Immature natural killer cell (primary cell): ENCODE data around the gene TIAL1. TPM values are rescaled to one million over a fixed set of nuclear protein-coding genes. Genes with fewer than 3 reads are reported as not detected.
A peak's percentile ranks its signal among the peaks of the same experiment; 100 is the strongest.
"Not testable (repeated sequence)": the region's sequence is repeated elsewhere in the genome, so short reads cannot be mapped to it uniquely, and the experiment has no call there.

Source experiments
- DNase-seq, 3 donors: peaks; one replicate each; pipeline ENCODE4 v3.0.0; 2022; ENCODE audit warnings: mixed read lengths in 1 of 3
- H3K27ac Mint-ChIP-seq, 6 donors: one replicate each; pipeline ENCODE4 v1.8.0; 2020; ENCODE audit warnings: mixed read lengths in 6 of 6, mild to moderate bottlenecking in 5 of 6, inconsistent platforms in 4 of 6, moderate library complexity in 3 of 6
- H3K27me3 Mint-ChIP-seq, 3 donors: one replicate each; pipeline ENCODE4 v1.8.0; 2020 to 2021; ENCODE audit warnings: low read depth in 3 of 3, mild to moderate bottlenecking in 3 of 3, mixed read lengths in 3 of 3, moderate library complexity in 3 of 3, inconsistent platforms in 1 of 3
- H3K36me3 Mint-ChIP-seq, 3 donors: one replicate each; pipeline ENCODE4 v1.8.0; 2020; ENCODE audit warnings: mixed read lengths in 3 of 3, inconsistent platforms in 2 of 3, mild to moderate bottlenecking in 2 of 3
- H3K4me1 Mint-ChIP-seq, 2 donors: one replicate each; pipeline ENCODE4 v1.8.0; 2020; ENCODE audit warnings: inconsistent platforms in 2 of 2, mild to moderate bottlenecking in 2 of 2, mixed read lengths in 2 of 2, moderate library complexity in 1 of 2
- H3K4me3 Mint-ChIP-seq, 5 donors: one replicate each; pipeline ENCODE4 v1.8.0; 2020; ENCODE audit warnings: mild to moderate bottlenecking in 5 of 5, mixed read lengths in 5 of 5, inconsistent platforms in 3 of 5, moderate library complexity in 3 of 5
- H3K9me3 Mint-ChIP-seq, 6 donors: one replicate each; pipeline ENCODE4 v1.8.0; 2020; ENCODE audit warnings: mild to moderate bottlenecking in 6 of 6, mixed read lengths in 6 of 6, inconsistent platforms in 4 of 6, moderate library complexity in 3 of 6
- polyA plus RNA-seq, 3 donors: library from polyadenylated mRNA; unstranded; fragments of 300-500 nt; fragmentation: Illumina TruSeq; gene quantifications; one replicate each; pipeline ENCODE4 v1.2.3, GENCODE V29; 2021

Gene TIAL1
- polyA plus RNA-seq, 3 donors from 2014 or later, result 5.5 to 14.2 (median 10.9) TPM

- H3K4me3 Mint-ChIP-seq, result no peak overlapping the region
- H3K27ac Mint-ChIP-seq, result no peak overlapping the region
- H3K4me1 Mint-ChIP-seq, result no peaks in the 10 kb centered on the region
- H3K9me3 Mint-ChIP-seq, result no peaks in the 10 kb centered on the region
- no peaks in the 10 kb centered on the region for H3K36me3 Mint-ChIP-seq
- no peak for DNase-seq
- H3K27me3 Mint-ChIP-seq, result peaks cover 0 to 4% (median 0%) of the 10 kb centered on the region in 3 donors
These were observed 29.0 kb upstream of the TIAL1 start for GRCh38 chr10:119625570-119626280.

GRCh38 chr10:119621078-119621384 is 24.3 kb upstream of the TIAL1 start:
- H3K4me3 Mint-ChIP-seq, result no peak overlapping the region
- H3K27me3 Mint-ChIP-seq, result peaks cover 0 to 2% (median 1%) of the 10 kb centered on the region in 3 donors
- no peaks in the 10 kb centered on the region for H3K9me3 Mint-ChIP-seq
- no peak overlapping the region for H3K27ac Mint-ChIP-seq
- H3K4me1 Mint-ChIP-seq, result no peaks in the 10 kb centered on the region
- no peaks in the 10 kb centered on the region for H3K36me3 Mint-ChIP-seq
- no peak for DNase-seq

- no peaks in the 10 kb centered on the region for H3K36me3 Mint-ChIP-seq
- no peak overlapping the region for H3K27ac Mint-ChIP-seq
- H3K4me1 Mint-ChIP-seq, result no peaks in the 10 kb centered on the region
- no peak overlapping the region for H3K4me3 Mint-ChIP-seq
- H3K27me3 Mint-ChIP-seq, result peaks cover 0 to 2% (median 1%) of the 10 kb centered on the region in 3 donors
- no peaks in the 10 kb centered on the region for H3K9me3 Mint-ChIP-seq
- no peak for DNase-seq
These were observed 23.7 kb upstream of the TIAL1 start for GRCh38 chr10:119620241-119621077.

GRCh38 chr10:119619811-119620210 is 23.0 kb upstream of the TIAL1 start:
- not testable (repeated sequence) for H3K4me3 Mint-ChIP-seq, H3K9me3 Mint-ChIP-seq, DNase-seq, H3K36me3 Mint-ChIP-seq, H3K27me3 Mint-ChIP-seq, H3K4me1 Mint-ChIP-seq, H3K27ac Mint-ChIP-seq

DNA sequence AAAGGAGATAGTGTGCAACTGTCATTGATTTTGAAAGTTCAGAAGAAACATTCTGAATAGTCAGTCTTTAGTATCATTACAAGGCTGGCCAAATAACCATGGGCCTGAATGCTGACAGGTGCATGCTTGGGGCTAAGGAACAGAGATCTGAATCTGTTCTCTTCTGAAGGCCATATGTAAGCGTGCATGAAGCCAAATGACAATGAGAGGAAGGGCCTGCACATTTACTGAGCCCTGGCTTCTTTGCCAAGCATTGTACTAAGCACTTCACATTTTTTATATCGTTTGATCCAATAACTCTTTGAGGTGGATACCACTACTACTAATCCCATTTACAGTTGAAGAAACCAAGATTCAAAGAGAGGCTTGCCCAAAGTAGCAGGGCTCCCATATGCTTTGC is 22.5 kb upstream of the TIAL1 start:
- Mint-ChIP-seq H3K4me3 (no peak overlapping the region), H3K36me3 (no peaks in the 10 kb centered on the region), H3K9me3 (no peaks in the 10 kb centered on the region), H3K27ac (no peak overlapping the region), H3K4me1 (no peaks in the 10 kb centered on the region), H3K27me3 (peaks cover 0 to 2% (median 1%) of the 10 kb centered on the region in 3 donors)
- no peak for DNase-seq

GRCh38 chr10:119616882-119617570 is 20.3 kb upstream of the TIAL1 start:
- H3K9me3 Mint-ChIP-seq, result no peaks in the 10 kb centered on the region
- no peak overlapping the region for H3K4me3 Mint-ChIP-seq
- no peak for DNase-seq
- H3K4me1 Mint-ChIP-seq, result no peaks in the 10 kb centered on the region
- peaks cover 0 to 2% (median 1%) of the 10 kb centered on the region in 3 donors for H3K27me3 Mint-ChIP-seq
- no peak overlapping the region for H3K27ac Mint-ChIP-seq
- no peaks in the 10 kb centered on the region for H3K36me3 Mint-ChIP-seq

- H3K4me1 Mint-ChIP-seq, result no peaks in the 10 kb centered on the region
- DNase-seq, result no peak
- no peak overlapping the region for H3K4me3 Mint-ChIP-seq
These were observed 17.9 kb upstream of the TIAL1 start for GRCh38 chr10:119614686-119615085.

GRCh38 chr10:119613741-119614140 is 17.0 kb upstream of the TIAL1 start:
- Mint-ChIP-seq H3K36me3 (no peaks in the 10 kb centered on the region), H3K4me1 (no peaks in the 10 kb centered on the region), H3K27me3 (peaks cover 1 to 5% (median 3%) of the 10 kb centered on the region in 3 donors), H3K27ac (peak overlapping the region in 1 of 6 donors; percentile 20), H3K4me3 (no peak overlapping the region), H3K9me3 (no peaks in the 10 kb centered on the region)
- no peak for DNase-seq

More at GRCh38 chr10:119614686-119615085, 17.9 kb upstream of the TIAL1 start:
- H3K9me3 Mint-ChIP-seq, result no peaks in the 10 kb centered on the region
- peaks cover 1 to 3% (median 2%) of the 10 kb centered on the region in 3 donors for H3K27me3 Mint-ChIP-seq
- H3K36me3 Mint-ChIP-seq, result no peaks in the 10 kb centered on the region
- no peak overlapping the region for H3K27ac Mint-ChIP-seq

GRCh38 chr10:119611433-119611832 is 14.7 kb upstream of the TIAL1 start:
- H3K27me3 Mint-ChIP-seq, result peaks cover 2 to 6% (median 3%) of the 10 kb centered on the region in 3 donors
- no peaks in the 10 kb centered on the region for H3K4me1 Mint-ChIP-seq
- no peaks in the 10 kb centered on the region for H3K9me3 Mint-ChIP-seq
- DNase-seq, result no peak
- no peak overlapping the region for H3K4me3 Mint-ChIP-seq
- no peaks in the 10 kb centered on the region for H3K36me3 Mint-ChIP-seq
- no peak overlapping the region for H3K27ac Mint-ChIP-seq

DNA sequence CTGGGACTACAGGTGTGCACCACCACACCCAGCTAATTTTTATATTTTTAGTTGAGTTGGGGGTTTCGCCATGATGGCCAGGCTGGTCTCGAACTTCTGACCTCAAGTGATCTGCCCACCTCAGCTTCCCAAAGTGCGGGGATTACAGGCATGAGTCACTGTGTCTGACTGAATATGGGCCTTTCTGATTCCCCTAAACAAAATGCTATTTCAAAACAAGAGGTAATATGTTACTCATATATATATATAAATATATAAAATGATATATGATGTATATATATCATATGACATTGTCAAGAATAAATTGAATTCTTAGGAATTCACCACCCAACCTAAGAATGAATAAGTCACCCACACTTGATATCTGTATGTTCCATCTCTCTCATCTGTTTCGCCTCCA is 12.8 kb upstream of the TIAL1 start:
- Mint-ChIP-seq H3K27me3 (peaks cover 2 to 6% (median 3%) of the 10 kb centered on the region in 3 donors), H3K4me3 (no peak overlapping the region), H3K27ac (no peak overlapping the region), H3K4me1 (no peaks in the 10 kb centered on the region), H3K9me3 (no peaks in the 10 kb centered on the region), H3K36me3 (no peaks in the 10 kb centered on the region)
- no peak for DNase-seq

GRCh38 chr10:119608316-119609155 is 11.8 kb upstream of the TIAL1 start:
- Mint-ChIP-seq H3K9me3 (no peaks in the 10 kb centered on the region), H3K4me3 (no peak overlapping the region), H3K27ac (peak overlapping the region in 1 of 6 donors; percentile 55), H3K27me3 (peaks cover 2 to 6% (median 3%) of the 10 kb centered on the region in 3 donors), H3K4me1 (no peaks in the 10 kb centered on the region), H3K36me3 (no peaks in the 10 kb centered on the region)
- DNase-seq, result no peak

DNA sequence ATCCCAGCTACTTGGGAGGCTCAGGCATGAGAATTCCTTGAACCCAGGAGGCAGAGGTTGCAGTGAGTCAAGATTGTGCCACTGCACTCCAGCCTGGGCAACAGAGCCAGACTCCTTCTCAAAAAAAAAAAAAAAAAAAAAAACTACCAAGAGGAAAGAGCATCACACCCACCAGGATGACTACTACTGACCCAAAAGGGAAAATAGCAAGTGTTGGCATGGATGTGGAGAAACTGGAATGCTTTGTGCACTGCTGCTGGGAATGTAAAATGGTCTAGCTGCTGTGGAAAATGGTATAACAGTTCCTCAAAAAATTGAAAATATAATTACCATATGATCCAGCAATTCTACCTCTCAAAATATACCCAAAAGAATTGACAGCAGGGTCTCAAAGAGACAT is 7.7 kb upstream of the TIAL1 start:
- H3K4me3 Mint-ChIP-seq, result no peak overlapping the region
- no peaks in the 10 kb centered on the region for H3K9me3 Mint-ChIP-seq

GRCh38 chr10:119602241-119603095 is 5.7 kb upstream of the TIAL1 start:
- Mint-ChIP-seq H3K4me3 (no peak overlapping the region), H3K27me3 (peaks cover 0 to 2% (median 1%) of the 10 kb centered on the region in 3 donors), H3K36me3 (no peaks in the 10 kb centered on the region), H3K4me1 (peaks cover 5% of the 10 kb centered on the region in 2 donors), H3K9me3 (no peaks in the 10 kb centered on the region), H3K27ac (no peak overlapping the region)
- peak in 2 of 3 donors; percentile 16 to 20 for DNase-seq

More for the DNA sequence above, 7.7 kb upstream of the TIAL1 start:
- Mint-ChIP-seq H3K4me1 (no peaks in the 10 kb centered on the region), H3K27me3 (peaks cover 2 to 5% (median 4%) of the 10 kb centered on the region in 3 donors), H3K36me3 (no peaks in the 10 kb centered on the region), H3K27ac (no peak overlapping the region)
- no peak for DNase-seq
